NOMO-1 treated with dmso at 0.1 percent for 144 hours (cell line): ENCODE results near the gene CELF4.

Source experiments
- DNase-seq: peaks from one replicate; lab custom pipeline; 2025; ENCODE audit not compliant: unreplicated experiment; lab: John Stamatoyannopoulos, UW

CELF4 gene

DNA sequence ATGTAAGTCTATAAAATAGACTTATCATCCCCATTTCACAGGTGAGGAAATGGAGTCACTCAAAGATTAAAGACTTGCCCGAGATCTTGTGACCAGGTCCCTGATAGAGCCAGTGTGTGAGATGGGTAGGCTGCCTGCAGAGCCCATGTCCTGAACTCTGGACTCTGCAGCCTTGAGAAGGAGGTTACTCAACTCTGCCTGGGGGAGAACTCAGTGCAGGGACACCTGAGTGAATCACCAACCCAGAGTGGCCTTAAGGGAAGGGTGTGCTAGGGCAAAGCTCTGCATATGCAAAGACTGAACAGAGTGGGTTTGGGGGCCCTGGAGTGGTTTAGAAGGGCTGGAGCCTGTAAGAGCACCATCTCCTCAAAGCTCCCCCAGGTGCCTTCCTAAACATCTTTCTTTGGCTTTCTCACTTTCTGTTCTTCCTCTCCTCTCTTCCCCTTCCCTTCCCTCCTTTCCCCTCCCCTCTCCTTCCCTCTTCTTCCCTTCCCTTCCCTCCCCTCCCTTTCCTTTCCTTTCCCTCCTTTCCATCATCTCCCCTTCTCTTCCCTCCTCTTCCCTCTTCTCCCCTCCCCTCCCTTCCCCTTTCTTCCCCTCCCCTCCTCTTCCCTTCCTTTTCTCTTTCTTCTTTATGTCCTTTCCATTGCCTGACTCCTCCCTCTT is 67.6 kb downstream of the CELF4 start:
- no peak for DNase-seq

- no peak for DNase-seq
Measured at GRCh38 chr18:37496568-37496967, 69.0 kb downstream of the CELF4 start.

DNA sequence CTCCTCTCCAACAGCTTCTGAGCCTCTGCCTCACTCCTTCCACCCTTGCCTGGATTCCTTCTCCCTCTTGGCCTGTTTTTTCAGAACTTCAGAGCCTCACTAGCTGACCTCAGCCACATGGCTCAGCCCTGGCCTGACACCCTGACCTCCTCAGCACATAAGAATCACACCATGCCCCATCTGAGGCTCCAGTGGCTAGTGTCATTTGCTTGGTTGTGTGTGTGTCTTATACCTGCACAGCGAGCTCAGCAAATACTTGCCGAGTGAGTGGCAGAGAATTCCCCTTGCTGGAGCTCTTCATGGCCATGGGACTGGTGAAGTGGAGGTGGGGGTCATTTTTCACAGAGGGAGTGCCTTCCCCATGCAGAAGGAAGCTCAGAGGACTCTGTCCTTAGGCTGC is 70.2 kb downstream of the CELF4 start:
- no peak for DNase-seq

DNA sequence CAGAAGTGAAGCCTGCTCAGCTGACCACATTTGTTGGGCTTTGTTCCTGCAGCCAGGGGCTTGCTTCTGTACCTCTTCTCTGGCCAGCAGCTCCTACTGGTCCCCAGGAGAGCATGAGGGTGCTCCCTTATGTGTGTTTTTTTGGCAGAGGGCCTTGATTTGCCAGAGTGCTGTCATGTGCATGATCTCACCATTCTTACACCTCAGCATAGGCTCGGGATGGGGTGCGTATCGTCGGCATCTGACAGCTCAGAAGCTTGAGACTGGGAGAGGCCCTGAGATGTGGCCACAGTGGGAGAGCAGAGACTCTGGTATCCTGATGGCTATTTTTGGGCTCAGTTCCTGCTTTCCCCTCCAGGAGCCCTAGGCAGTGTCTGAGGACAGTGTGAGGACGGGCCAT is 71.2 kb downstream of the CELF4 start:
- no peak for DNase-seq

DNA sequence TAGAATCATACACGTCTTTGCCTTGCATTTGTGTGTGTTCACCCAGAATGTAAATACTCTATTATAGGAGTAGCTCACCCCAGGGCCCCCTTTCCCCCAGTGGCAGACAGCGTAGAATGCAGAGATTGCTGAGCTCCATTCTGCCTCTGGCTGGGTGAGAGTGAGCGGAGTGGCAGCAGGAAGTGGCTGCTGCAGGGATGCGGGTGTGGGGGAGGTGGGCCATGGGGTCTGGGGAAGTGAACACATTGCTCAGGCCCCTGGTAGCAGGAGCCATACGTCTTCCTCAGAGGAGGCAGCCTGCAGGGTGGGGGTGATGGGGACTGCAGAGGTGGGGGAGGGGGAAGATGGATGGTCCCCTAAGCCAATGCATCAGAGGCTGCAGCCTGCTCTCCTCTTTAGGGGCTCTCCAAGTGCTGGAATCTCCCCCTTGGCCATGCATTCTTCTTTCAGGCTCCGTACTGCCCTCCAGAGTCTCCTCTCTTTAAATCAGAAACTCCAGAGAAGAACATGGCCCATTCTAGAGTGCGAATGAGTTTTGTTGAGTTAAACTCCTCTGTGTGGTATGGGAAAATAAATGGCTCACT is 72.2 kb downstream of the CELF4 start:
- no peak for DNase-seq

GRCh38 chr18:37492952-37493351 is 72.6 kb downstream of the CELF4 start:
- DNase-seq = no peak

GRCh38 chr18:37491526-37491925 is 74.1 kb downstream of the CELF4 start:
- no peak for DNase-seq

DNA sequence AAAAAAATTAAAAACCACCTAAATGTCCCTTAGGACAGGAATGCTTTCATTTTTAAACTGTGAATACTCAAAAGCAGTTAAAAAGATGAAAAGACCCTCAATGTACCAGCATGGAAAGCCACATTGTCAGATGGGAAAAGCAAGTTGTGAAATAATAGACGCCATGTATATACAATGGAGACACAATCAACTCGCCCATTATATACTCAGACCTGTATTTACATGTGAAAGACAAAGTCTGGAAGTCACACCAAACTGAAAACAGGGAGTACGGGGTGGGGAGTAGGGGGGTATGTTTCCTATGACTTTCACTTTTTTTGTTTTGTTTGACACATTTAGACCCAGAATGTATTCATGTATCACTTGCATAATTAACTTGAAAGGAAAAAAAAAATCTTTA is 75.6 kb downstream of the CELF4 start:
- DNase-seq = no peak

- no peak for DNase-seq
Measured at GRCh38 chr18:37489011-37489410, 76.6 kb downstream of the CELF4 start.

GRCh38 chr18:37487400-37487867 is 78.2 kb downstream of the CELF4 start:
- DNase-seq = no peak

DNA sequence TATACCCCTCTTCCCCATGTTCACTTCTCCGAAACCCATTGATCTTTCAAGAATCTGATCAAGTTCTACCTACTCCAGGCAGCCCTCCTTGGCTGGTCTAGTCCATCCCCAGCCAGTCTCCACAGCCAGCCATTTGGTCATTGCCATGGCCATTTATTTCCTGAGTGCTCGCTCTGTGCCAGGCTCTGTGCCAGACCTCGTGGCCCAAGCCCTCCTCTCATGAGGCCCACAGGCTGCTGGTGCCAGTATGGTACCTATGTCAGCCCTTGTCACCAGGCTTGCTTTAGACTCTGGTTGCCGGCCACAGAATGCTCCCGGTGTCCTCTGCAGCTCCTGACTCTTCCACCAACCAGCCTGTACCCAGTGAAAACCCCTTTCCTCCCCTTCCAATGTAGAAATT is 78.8 kb downstream of the CELF4 start:
- no peak for DNase-seq

DNA sequence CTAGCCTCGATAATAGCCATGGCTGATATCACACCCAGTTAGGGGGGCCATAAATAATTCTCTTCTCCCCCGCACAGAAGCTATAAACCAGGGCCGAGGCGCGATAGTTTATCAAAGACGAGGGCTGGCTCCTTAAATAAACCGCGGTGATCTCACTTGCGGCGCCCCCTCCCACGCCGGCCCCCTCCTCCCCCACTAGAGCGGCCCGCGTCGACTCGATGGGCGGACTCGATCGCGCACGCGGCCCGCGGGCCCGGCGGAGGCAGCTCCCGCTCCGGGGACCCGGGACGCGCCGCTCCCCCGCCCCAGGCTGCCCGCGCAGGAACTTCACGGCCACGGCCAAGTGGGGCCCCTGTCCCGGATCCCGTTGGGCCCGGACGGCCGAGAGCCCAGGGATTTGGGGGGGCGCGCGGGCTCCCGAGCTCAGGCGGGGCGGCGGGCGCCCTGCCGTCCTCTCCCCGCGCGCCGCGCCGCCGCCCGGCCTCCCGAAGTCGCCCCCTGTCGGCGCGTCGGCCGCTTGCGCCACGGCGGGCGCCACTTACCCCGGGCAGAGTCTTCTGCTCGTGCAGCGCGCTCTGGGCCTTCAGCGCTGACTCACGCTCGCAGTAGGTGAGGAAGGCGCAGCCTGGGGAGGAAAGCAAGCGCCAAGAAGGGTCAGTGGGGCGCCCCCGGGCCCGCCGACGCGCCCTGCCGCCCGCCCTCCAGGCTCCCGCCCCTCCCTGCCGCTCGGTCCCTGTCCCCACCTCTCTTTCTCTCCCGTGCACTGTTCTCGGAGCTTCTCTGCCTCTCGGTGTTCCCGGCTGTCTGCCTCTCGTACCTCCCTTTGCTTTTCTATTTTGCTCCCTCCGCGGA is 80.4 kb downstream of the CELF4 start:
- no peak for DNase-seq

GRCh38 chr18:37483984-37484819 is 81.4 kb downstream of the CELF4 start:
- no peak for DNase-seq

DNA sequence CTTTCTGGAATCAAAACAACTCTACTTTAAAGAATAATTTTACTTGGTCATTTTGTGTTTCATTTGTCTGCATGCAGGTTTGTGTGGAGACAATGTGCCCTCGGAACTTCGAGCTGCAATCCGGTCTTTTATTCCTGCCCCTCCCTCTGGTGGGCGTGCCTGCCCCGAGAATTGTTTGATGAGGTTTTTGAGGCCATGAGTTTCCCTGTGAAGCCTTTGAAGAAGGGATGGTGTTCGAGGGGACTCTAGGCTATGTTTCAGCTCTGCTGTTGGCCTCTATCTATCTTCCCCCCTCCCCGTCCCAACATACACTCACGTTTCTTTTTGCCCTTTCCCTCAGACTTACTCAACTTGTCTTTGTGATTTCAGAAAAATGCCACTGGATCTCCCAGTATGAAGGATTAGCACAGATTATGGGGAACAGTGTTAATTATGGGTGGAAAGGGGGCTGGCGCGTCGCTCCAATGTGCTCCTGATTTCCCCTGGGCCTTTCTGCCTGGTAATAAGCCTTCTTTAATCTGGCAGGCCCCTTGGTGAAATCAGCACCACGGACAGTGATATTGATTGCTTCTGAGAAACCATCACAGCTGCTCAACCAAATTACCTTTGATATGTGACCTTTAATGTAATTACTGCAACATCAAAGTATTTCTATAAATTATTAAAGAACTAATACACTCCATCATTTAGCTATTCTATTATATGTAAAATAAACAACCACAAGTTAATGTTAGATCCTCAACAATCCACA is 82.2 kb downstream of the CELF4 start:
- no peak for DNase-seq

GRCh38 chr18:37482433-37482832 is 83.2 kb downstream of the CELF4 start:
- no peak for DNase-seq

DNA sequence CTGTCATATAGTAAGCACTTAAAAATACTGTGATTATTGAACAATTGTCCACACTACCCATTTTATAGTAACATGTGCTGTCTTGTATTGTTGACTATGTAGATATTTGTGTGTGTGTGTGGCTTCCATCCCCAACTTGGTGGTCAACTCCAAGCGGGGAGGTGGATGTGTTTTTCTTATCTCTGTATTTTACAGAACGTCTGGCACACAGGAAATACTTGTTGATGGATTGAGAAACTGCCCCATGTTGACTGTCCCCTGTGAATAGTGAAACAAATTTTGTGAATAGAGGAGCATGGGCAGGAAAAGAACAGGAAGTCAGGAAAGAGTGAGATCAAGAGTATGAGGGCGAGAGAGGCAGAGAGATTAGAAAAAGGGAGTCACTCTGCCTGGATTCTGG is 83.6 kb downstream of the CELF4 start:
- DNase-seq = no peak

- DNase-seq = no peak
Measured at GRCh38 chr18:37481491-37481890, 84.1 kb downstream of the CELF4 start.

DNA sequence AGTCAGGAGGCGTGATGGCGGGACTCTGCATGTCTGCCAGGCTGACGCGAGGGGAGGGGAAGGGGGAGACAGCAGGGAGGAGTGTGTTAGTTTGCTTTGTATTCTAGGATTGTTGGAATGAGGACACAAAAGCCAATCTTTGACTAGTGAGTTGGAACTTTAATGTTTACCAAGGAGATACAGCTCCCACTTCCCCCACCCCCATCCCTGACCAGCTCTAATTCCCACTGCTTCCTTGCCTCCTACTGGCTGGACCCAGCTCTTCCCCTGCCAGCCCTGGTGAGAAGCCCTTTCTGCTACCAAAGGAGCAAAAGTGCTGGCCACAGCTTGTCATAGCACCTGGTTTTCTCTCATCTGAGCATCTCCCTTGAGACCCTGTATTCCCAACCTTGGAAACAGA is 84.5 kb downstream of the CELF4 start:
- DNase-seq = no peak

GRCh38 chr18:37476611-37477295 is 88.8 kb downstream of the CELF4 start:
- no peak for DNase-seq

DNA sequence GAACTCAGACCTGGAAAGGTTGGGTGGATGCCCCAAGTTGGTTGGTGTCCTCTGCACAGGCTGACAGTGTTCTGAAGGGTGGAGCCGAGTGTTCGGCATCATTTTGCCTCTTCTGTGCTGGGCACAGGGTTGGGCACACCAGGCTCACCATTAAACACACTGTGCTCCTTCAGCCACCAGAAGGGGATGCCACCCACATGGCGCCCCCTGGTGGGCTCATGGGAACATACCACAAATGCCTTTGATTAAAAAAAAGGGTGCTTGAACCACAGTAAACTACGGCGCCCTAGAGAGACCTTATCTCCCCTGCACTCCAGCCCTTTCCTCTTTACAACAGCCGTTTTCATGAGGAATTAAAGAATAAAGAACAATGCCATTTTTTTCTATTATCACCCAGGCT is 89.4 kb downstream of the CELF4 start:
- DNase-seq = no peak
